ENCODE results near the gene BOD1L1.

- TF ChIP-seq EZH2 (IDR thresholded peaks at IDR 0.05; ENCODE audit: borderline replicate concordance): no peak
- TF ChIP-seq, protein P1, sequence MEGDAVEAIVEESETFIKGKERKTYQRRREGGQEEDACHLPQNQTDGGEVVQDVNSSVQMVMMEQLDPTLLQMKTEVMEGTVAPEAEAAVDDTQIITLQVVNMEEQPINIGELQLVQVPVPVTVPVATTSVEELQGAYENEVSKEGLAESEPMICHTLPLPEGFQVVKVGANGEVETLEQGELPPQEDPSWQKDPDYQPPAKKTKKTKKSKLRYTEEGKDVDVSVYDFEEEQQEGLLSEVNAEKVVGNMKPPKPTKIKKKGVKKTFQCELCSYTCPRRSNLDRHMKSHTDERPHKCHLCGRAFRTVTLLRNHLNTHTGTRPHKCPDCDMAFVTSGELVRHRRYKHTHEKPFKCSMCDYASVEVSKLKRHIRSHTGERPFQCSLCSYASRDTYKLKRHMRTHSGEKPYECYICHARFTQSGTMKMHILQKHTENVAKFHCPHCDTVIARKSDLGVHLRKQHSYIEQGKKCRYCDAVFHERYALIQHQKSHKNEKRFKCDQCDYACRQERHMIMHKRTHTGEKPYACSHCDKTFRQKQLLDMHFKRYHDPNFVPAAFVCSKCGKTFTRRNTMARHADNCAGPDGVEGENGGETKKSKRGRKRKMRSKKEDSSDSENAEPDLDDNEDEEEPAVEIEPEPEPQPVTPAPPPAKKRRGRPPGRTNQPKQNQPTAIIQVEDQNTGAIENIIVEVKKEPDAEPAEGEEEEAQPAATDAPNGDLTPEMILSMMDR (IDR thresholded peaks at IDR 0.05; ENCODE audit: poor library complexity): no peak
Observed at GRCh38 chr4:13601848-13602247, 25.7 kb downstream of the BOD1L1 start.
